ENCODE measurements around the gene TSPAN13.

GRCh38 chr7:16791905-16792698 is 38.5 kb downstream of the TSPAN13 start:
- TF ChIP-seq CTCF (IDR thresholded peaks at IDR 0.05; ENCODE audit: low read depth, low read length) (no peak), POLR2A (IDR thresholded peaks at IDR 0.05; ENCODE audit: extremely low read depth, insufficient read length) (no peak), MYC (IDR thresholded peaks at IDR 0.05; ENCODE audit: low read depth, low read length) (no peak)
- TF ChIP-seq, protein P1, sequence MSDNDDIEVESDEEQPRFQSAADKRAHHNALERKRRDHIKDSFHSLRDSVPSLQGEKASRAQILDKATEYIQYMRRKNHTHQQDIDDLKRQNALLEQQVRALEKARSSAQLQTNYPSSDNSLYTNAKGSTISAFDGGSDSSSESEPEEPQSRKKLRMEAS (IDR thresholded peaks at IDR 0.05; ENCODE audit: low read depth, low read length): no peak

Measured in NB4 (cell line).